IPS-18c (cell line): ENCODE results near the gene RPSA.
"Not testable (repeated sequence)": the region's sequence is repeated elsewhere in the genome, so short reads cannot be mapped to it uniquely, and the experiment has no call there.

Experiments
- H3K4me3 ChIP-seq: 2 replicates; pipeline ENCODE4 v1.7.0; 2013; ENCODE audit warnings: low read depth, mild to moderate bottlenecking, low read length, moderate library complexity; ENCODE audit not compliant: insufficient read depth
- H3K9me3 ChIP-seq: one replicate; pipeline ENCODE4 v1.6.1; 2013; ENCODE audit warnings: mild to moderate bottlenecking, low read length, moderate library complexity; ENCODE audit not compliant: control insufficient read depth, insufficient read depth

Gene RPSA

GRCh38 chr3:39406368-39407258, at the start of gene RPSA:
Gene RPSA (plus strand): TSS chr3:39406720. CDS start chr3:39407654, 934 bp downstream.
- H3K9me3 ChIP-seq = no peaks in the 10 kb centered on the region
- peak within 1 kb of the TSS; percentile 85 for H3K4me3 ChIP-seq

- no peak overlapping the region for H3K4me3 ChIP-seq
- no peaks in the 10 kb centered on the region for H3K9me3 ChIP-seq
Observed at GRCh38 chr3:39358333-39358732, 48.2 kb upstream of the RPSA start.

- no peak overlapping the region for H3K4me3 ChIP-seq
- H3K9me3 ChIP-seq = no peaks in the 10 kb centered on the region
Observed at GRCh38 chr3:39361252-39361927, 45.1 kb upstream of the RPSA start.

GRCh38 chr3:39362192-39362591, 44.3 kb upstream of the RPSA start:
- Histone ChIP-seq H3K4me3 (no peak overlapping the region), H3K9me3 (no peaks in the 10 kb centered on the region)

GRCh38 chr3:39362812-39363211, 43.7 kb upstream of the RPSA start:
- H3K4me3 ChIP-seq = no peak overlapping the region
- H3K9me3 ChIP-seq = no peaks in the 10 kb centered on the region

GRCh38 chr3:39370450-39370849, 36.1 kb upstream of the RPSA start:
- H3K9me3 ChIP-seq, H3K4me3 ChIP-seq: not testable (repeated sequence)

GRCh38 chr3:39372833-39373232, 33.7 kb upstream of the RPSA start:
- no peak overlapping the region for H3K4me3 ChIP-seq
- no peaks in the 10 kb centered on the region for H3K9me3 ChIP-seq

GRCh38 chr3:39376959-39377634, 29.4 kb upstream of the RPSA start:
- H3K4me3 ChIP-seq = no peak overlapping the region

GRCh38 chr3:39378088-39378487, 28.4 kb upstream of the RPSA start:
- Histone ChIP-seq H3K9me3 (no peaks in the 10 kb centered on the region), H3K4me3 (no peak overlapping the region)

More at GRCh38 chr3:39376959-39377634, 29.4 kb upstream of the RPSA start:
- H3K9me3 ChIP-seq = no peaks in the 10 kb centered on the region

GRCh38 chr3:39378957-39379777, 27.4 kb upstream of the RPSA start:
- Histone ChIP-seq H3K4me3 (no peak overlapping the region), H3K9me3 (no peaks in the 10 kb centered on the region)

GRCh38 chr3:39379778-39380155, 26.8 kb upstream of the RPSA start:
- no peaks in the 10 kb centered on the region for H3K9me3 ChIP-seq
- no peak overlapping the region for H3K4me3 ChIP-seq

GRCh38 chr3:39381432-39381831, 25.1 kb upstream of the RPSA start:
- Histone ChIP-seq H3K4me3 (no peak overlapping the region), H3K9me3 (no peaks in the 10 kb centered on the region)

GRCh38 chr3:39383045-39383880, 23.3 kb upstream of the RPSA start, which contains the start of gene SLC25A38:
Gene SLC25A38 (plus strand): TSS chr3:39383370. CDS start chr3:39383725, 355 bp downstream.
- no peaks in the 10 kb centered on the region for H3K9me3 ChIP-seq
- peak within 1 kb of the TSS; percentile 87 for H3K4me3 ChIP-seq

- peak overlapping the region; percentile 87 for H3K4me3 ChIP-seq
- no peaks in the 10 kb centered on the region for H3K9me3 ChIP-seq
Observed at GRCh38 chr3:39383881-39384664, 22.4 kb upstream of the RPSA start.

- peak overlapping the region; percentile 87 for H3K4me3 ChIP-seq
- no peaks in the 10 kb centered on the region for H3K9me3 ChIP-seq
Observed at GRCh38 chr3:39384665-39385000, 21.9 kb upstream of the RPSA start.
